ENCODE measurements around the gene EPB41L4A. TPM values are rescaled to one million over a fixed set of nuclear protein-coding genes. Genes with fewer than 3 reads are reported as not detected.
A peak's percentile ranks its signal among the peaks of the same experiment; 100 is the strongest.

The EPB41L4A gene
- total RNA-seq = 51.2 TPM

DNA sequence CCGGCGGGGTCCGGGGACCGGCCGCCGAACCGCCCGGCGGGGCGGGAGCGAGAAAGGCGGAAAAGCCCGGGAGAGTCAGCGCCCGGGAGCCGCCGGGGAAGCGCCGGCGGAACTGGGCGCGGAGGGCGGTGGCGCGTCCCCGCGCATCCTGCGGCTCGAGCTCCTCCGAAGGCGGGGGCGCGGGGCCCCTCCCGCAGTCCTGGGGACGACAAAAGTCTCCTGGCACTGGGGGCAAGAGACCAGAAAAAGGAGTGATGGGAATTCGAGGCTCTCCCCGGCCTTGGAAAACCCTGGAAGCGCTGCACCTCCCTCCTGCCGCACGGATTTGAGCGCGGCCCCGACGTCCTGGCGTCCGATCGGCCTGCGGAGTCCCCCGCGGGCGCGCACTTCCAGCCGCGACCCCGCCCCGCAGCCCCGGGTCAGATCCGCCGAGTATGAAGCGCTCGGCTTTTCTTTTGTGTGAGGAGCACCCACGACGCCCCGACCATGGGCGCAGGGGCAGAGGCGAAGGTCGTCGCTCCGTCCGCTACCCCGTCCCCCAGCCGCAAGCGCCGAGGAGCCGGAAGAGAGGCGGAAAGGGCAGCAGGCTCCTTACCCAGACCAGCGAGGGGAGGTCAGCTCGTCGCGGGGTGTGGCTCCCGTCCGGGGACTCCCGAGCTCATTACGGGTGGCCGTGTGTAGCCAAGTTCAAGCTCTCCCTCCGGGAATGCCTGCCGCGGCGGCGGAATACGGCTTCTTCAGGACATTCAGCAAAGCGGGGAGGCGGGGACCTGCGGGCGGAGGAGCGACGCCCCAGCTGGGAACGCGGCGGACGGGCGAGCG is at the start of gene EPB41L4A:
Gene EPB41L4A, minus strand, starts transcription at position 114 of the 822 bp plus-strand sequence. CDS start 238 bp downstream, outside the sequence.

Small RNAs within 50 kb of the gene (small RNA-seq; reads per million reads assigned to genes)
- gene AC010265.1 = not detected
- not detected for gene HMGB3P16
- 3.7 reads per million, percentile 90 among the genes with 10 or more reads in this experiment for gene SNORA13

Measured in diencephalon (tissue), 1 donor.